Progenitor cell of endocrine pancreas (in vitro differentiated cells): ENCODE data around the gene ARHGAP10. TPM values are rescaled to one million over a fixed set of nuclear protein-coding genes. Genes with fewer than 3 reads are reported as not detected.

ENCODE experiments used
- DNase-seq: peaks from one replicate; pipeline ENCODE4 v3.0.0; 2021; ENCODE audit warnings: low spot score; ENCODE audit not compliant: unreplicated experiment
- H3K27ac Mint-ChIP-seq: 2 replicates; pipeline ENCODE4 v1.8.0; 2021; ENCODE audit warnings: mild to moderate bottlenecking, moderate library complexity, mixed read lengths
- H3K27me3 Mint-ChIP-seq: 2 replicates; pipeline ENCODE4 v1.8.0; 2021; ENCODE audit warnings: mixed read lengths
- H3K36me3 Mint-ChIP-seq: 2 replicates; pipeline ENCODE4 v1.8.0; 2022; ENCODE audit warnings: mixed read lengths; ENCODE audit not compliant: insufficient read depth
- H3K4me1 Mint-ChIP-seq: 2 replicates; pipeline ENCODE4 v1.8.0; 2021; ENCODE audit warnings: low read depth, mixed read lengths
- H3K4me3 Mint-ChIP-seq: 2 replicates; pipeline ENCODE4 v1.8.0; 2021; ENCODE audit warnings: low read depth, mild to moderate bottlenecking, moderate library complexity, mixed read lengths
- H3K9me3 Mint-ChIP-seq: 2 replicates; pipeline ENCODE4 v1.8.0; 2021; ENCODE audit warnings: low read depth, mixed read lengths
- total RNA-seq: library from RNA; stranded (reverse); gene quantifications from 2 replicates; pipeline ENCODE4 v1.2.1, GENCODE V29; 2021
- TF ChIP-seq, protein P1 (sequence below): fragments of 200-600 bp; sonication (generic); IDR thresholded peaks from one replicate; pipeline ENCODE4 v1.5.0; 2021; ENCODE audit warnings: antibody characterized with exemption, mild to moderate bottlenecking; ENCODE audit not compliant: unreplicated experiment

The ARHGAP10 gene
- total RNA-seq, 1 donor from 2014 or later, result 11.0 TPM

DNA sequence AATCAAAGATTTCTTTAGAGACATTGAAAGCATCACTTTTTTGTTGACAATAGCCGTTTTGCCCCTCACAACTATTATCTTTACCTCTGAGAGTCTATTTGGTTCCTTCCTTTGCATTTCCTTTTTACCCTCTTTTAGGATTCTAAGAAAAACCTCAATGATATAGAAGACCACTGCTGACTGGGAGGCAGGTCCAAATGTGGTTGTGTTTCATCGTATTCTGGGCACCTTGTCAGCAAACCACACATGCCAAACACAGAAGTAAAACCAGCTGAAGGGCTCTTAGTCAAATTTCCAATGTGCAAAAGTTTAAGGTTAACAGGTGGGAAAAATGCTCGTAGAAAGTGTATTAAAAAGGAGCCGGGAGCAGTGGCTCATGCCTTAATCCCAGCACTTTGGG lies 42.8 kb upstream of the ARHGAP10 start:
- no peak for DNase-seq
- Mint-ChIP-seq H3K4me1 (peaks cover 3% of the 10 kb centered on the region), H3K36me3 (no peaks in the 10 kb centered on the region), H3K27me3 (no peaks in the 10 kb centered on the region), H3K9me3 (no peaks in the 10 kb centered on the region), H3K4me3 (no peak overlapping the region), H3K27ac (no peak overlapping the region)
- TF ChIP-seq, protein P1, sequence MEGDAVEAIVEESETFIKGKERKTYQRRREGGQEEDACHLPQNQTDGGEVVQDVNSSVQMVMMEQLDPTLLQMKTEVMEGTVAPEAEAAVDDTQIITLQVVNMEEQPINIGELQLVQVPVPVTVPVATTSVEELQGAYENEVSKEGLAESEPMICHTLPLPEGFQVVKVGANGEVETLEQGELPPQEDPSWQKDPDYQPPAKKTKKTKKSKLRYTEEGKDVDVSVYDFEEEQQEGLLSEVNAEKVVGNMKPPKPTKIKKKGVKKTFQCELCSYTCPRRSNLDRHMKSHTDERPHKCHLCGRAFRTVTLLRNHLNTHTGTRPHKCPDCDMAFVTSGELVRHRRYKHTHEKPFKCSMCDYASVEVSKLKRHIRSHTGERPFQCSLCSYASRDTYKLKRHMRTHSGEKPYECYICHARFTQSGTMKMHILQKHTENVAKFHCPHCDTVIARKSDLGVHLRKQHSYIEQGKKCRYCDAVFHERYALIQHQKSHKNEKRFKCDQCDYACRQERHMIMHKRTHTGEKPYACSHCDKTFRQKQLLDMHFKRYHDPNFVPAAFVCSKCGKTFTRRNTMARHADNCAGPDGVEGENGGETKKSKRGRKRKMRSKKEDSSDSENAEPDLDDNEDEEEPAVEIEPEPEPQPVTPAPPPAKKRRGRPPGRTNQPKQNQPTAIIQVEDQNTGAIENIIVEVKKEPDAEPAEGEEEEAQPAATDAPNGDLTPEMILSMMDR, result no peak

DNA sequence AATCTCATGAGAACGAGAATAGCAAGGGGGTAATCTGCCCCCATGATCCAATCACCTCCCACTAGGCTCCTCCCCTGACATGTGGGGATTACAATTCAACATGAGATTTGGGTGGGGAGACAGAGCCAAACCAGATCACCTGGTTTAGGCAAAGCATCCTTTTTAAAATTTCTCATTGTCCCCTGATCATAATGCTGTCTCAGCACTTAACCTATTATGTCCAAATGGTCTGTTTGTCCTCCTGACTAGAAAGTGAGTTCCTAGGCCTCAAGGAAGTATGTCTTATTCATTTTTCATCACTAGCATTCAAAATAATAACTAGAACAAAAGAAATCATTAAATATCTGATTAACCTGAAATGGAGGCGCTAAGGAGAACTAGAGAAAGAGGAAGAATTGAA lies 40.1 kb upstream of the ARHGAP10 start:
- no peak for DNase-seq
- no peaks in the 10 kb centered on the region for H3K27me3 Mint-ChIP-seq
- H3K4me3 Mint-ChIP-seq, result no peak overlapping the region
- no peak overlapping the region for H3K27ac Mint-ChIP-seq
- no peaks in the 10 kb centered on the region for H3K9me3 Mint-ChIP-seq
- H3K4me1 Mint-ChIP-seq, result no peaks in the 10 kb centered on the region
- TF ChIP-seq, protein P1, result no peak
- H3K36me3 Mint-ChIP-seq, result no peaks in the 10 kb centered on the region

DNA sequence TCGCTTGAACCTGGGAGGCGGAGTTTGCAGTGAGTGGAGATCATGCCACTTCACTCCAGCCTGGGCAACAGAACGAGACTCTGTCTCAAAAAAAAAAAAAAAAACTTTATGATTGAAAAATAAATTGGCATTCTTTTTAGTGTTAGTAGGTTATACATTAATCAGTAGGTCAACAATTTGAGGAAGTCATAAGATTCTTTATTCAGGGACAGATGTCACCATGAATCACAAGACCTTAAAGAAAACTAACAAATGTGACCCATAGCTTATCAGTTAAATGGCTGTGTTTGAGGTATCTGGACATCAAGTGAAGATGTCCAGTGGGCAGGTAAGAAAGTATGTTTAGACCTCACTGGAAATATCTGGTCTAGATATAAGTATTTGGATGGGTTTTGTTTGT lies 38.7 kb upstream of the ARHGAP10 start:
- H3K4me3 Mint-ChIP-seq, result no peak overlapping the region
- H3K27ac Mint-ChIP-seq, result no peak overlapping the region
- H3K9me3 Mint-ChIP-seq, result no peaks in the 10 kb centered on the region
- TF ChIP-seq, protein P1, result no peak
- no peak for DNase-seq
- H3K4me1 Mint-ChIP-seq, result no peaks in the 10 kb centered on the region
- no peaks in the 10 kb centered on the region for H3K27me3 Mint-ChIP-seq
- H3K36me3 Mint-ChIP-seq, result no peaks in the 10 kb centered on the region

DNA sequence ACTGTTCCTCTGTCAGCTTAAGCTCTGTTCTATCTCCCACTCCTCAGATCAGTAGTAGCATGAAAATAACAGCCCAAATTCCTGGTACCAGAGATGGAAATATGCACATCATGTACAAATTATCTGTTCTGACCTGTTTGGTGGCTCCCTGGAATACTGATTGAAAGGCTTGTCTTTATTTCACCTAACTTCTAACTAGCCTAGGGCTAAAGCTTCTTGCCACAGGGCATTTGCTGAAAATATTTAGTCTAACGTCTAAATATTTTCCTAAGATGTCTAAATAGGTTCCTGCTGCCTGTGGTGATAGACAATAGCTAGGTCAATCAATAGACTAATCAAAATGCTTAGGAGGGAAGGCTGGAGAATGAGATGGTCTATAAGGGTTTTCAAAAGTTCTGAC lies 35.0 kb upstream of the ARHGAP10 start:
- TF ChIP-seq, protein P1, result no peak
- no peak for DNase-seq
- H3K27ac Mint-ChIP-seq, result no peak overlapping the region

DNA sequence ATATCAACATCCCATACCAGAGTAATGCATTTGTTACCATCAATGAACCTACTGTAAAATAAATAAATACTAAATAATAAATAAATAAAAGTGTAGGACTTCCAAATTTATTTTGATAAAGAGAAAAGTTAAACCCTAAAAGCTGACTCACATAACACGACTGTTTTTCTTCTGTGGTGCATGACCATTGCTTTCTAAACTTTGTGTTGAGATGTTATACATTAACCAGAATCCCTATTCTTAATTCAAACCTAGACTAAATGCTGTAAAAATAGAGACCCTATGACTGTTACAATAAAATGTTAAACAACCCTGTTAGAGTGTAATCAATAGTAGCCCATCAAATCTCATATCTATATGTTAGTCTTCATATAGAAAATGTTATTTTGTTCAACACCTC lies 27.0 kb upstream of the ARHGAP10 start:
- no peaks in the 10 kb centered on the region for H3K27me3 Mint-ChIP-seq
- no peak for DNase-seq
- H3K36me3 Mint-ChIP-seq, result no peaks in the 10 kb centered on the region
- no peak overlapping the region for H3K4me3 Mint-ChIP-seq
- TF ChIP-seq, protein P1, result no peak
- H3K4me1 Mint-ChIP-seq, result no peaks in the 10 kb centered on the region
- H3K27ac Mint-ChIP-seq, result no peak overlapping the region
- peaks cover 3% of the 10 kb centered on the region for H3K9me3 Mint-ChIP-seq

More for the DNA sequence above, 35.0 kb upstream of the ARHGAP10 start:
- H3K36me3 Mint-ChIP-seq, result no peaks in the 10 kb centered on the region
- no peaks in the 10 kb centered on the region for H3K27me3 Mint-ChIP-seq
- H3K4me3 Mint-ChIP-seq, result no peak overlapping the region
- no peaks in the 10 kb centered on the region for H3K4me1 Mint-ChIP-seq
- H3K9me3 Mint-ChIP-seq, result peaks cover 3% of the 10 kb centered on the region
